Astrocyte (in vitro differentiated cells and primary cell): ENCODE results near the gene AKAP13. TPM values are rescaled to one million over a fixed set of nuclear protein-coding genes. Genes with fewer than 3 reads are reported as not detected.
"Not testable (repeated sequence)": the region's sequence is repeated elsewhere in the genome, so short reads cannot be mapped to it uniquely, and the experiment has no call there.

Experiments
- DNase-seq: peaks from one replicate; pipeline ENCODE4 v3.0.0-alpha.2; 2010; ENCODE audit warnings: low read depth
- FAIRE-seq: peaks from 2 replicates; lab custom pipeline; 2011; peaks lifted over from hg19 to GRCh38; lab: Jason Lieb, UNC
- H2AFZ ChIP-seq: 2 replicates; pipeline ENCODE4 v1.6.0; 2012; ENCODE audit warnings: low read depth, low read length, inconsistent platforms
- H3K27ac ChIP-seq: 2 replicates; pipeline ENCODE4 v1.5.1; 2011; ENCODE audit warnings: low read depth, low read length, inconsistent platforms
- H3K27me3 ChIP-seq: 2 replicates; pipeline ENCODE4 v1.6.0; 2011; ENCODE audit warnings: low read length, inconsistent platforms; ENCODE audit not compliant: insufficient read depth
- H3K36me3 ChIP-seq: 2 replicates; pipeline ENCODE4 v1.5.1; 2011; ENCODE audit warnings: low read length, inconsistent platforms; ENCODE audit not compliant: insufficient read depth
- H3K4me1 ChIP-seq: 2 replicates; pipeline ENCODE4 v1.5.1; 2011; ENCODE audit warnings: low read length, inconsistent platforms; ENCODE audit not compliant: insufficient read depth
- H3K4me2 ChIP-seq: 2 replicates; pipeline ENCODE4 v1.6.0; 2012; ENCODE audit warnings: low read length, inconsistent platforms
- H3K4me3 ChIP-seq: 2 replicates; pipeline ENCODE4 v1.5.1; 2011; ENCODE audit warnings: low read depth, mild to moderate bottlenecking, low read length, inconsistent platforms; ENCODE audit not compliant: insufficient read depth
- H3K79me2 ChIP-seq: 2 replicates; pipeline ENCODE4 v1.6.0; 2012; ENCODE audit warnings: mild to moderate bottlenecking, low read length, inconsistent platforms; ENCODE audit not compliant: insufficient read depth
- H3K9ac ChIP-seq: 2 replicates; pipeline ENCODE4 v1.6.0; 2012; ENCODE audit warnings: mild to moderate bottlenecking, low read length, inconsistent platforms
- H3K9me3 ChIP-seq: 2 replicates; pipeline ENCODE4 v1.5.1; 2012; ENCODE audit warnings: low read depth, mild to moderate bottlenecking, low read length, inconsistent platforms; ENCODE audit not compliant: insufficient read depth
- H4K20me1 ChIP-seq: 2 replicates; pipeline ENCODE4 v1.6.0; 2012; ENCODE audit warnings: low read length, inconsistent platforms; ENCODE audit not compliant: insufficient read depth
- H3K27ac Mint-ChIP-seq: one replicate; pipeline ENCODE4 v1.8.0; 2021; ENCODE audit warnings: mild to moderate bottlenecking, mixed read lengths; ENCODE audit not compliant: unreplicated experiment
- H3K27me3 Mint-ChIP-seq: one replicate; pipeline ENCODE4 v1.8.0; 2021; ENCODE audit warnings: low read depth, mixed read lengths; ENCODE audit not compliant: unreplicated experiment
- H3K36me3 Mint-ChIP-seq: one replicate; pipeline ENCODE4 v1.8.0; 2021; ENCODE audit warnings: low read depth, mixed read lengths; ENCODE audit not compliant: unreplicated experiment
- H3K4me1 Mint-ChIP-seq: one replicate; pipeline ENCODE4 v1.8.0; 2021; ENCODE audit warnings: low read depth, mixed read lengths; ENCODE audit not compliant: unreplicated experiment
- H3K4me3 Mint-ChIP-seq: one replicate; pipeline ENCODE4 v1.8.0; 2021; ENCODE audit warnings: mild to moderate bottlenecking, moderate library complexity, mixed read lengths; ENCODE audit not compliant: unreplicated experiment
- H3K9me3 Mint-ChIP-seq: one replicate; pipeline ENCODE4 v1.8.0; 2021; ENCODE audit warnings: mild to moderate bottlenecking, mixed read lengths; ENCODE audit not compliant: unreplicated experiment
- CTCF ChIP-seq: IDR thresholded peaks from 2 replicates; pipeline ENCODE4 v1.5.1; 2011; ENCODE audit warnings: low read depth, mild to moderate bottlenecking, inconsistent platforms, low read length, moderate library complexity; ENCODE audit not compliant: insufficient read depth
- EZH2 ChIP-seq: IDR thresholded peaks from 2 replicates; pipeline ENCODE4 v1.6.1; 2012; ENCODE audit warnings: mild to moderate bottlenecking, low read length, inconsistent platforms; ENCODE audit not compliant: insufficient read depth
- total RNA-seq: library from RNA; stranded (reverse); gene quantifications from 2 replicates; pipeline ENCODE4 v1.2.1, GENCODE V29; 2021

Gene AKAP13
- total RNA-seq, 1 donor from 2014 or later: 98.2 TPM

- Histone ChIP-seq H3K27ac (no peak overlapping the region), H4K20me1 (no peaks in the 10 kb centered on the region), H3K4me2 (peak overlapping the region; percentile 28), H3K36me3 (no peaks in the 10 kb centered on the region), H2AFZ (peak overlapping the region; percentile 58), H3K9ac (no peak overlapping the region), H3K4me3 (no peak overlapping the region), H3K4me1 (peaks cover 19% of the 10 kb centered on the region), H3K27me3 (no peaks in the 10 kb centered on the region), H3K79me2 (no peaks in the 10 kb centered on the region), H3K9me3 (no peaks in the 10 kb centered on the region)
- H3K9me3 Mint-ChIP-seq: peaks cover 3% of the 10 kb centered on the region
- H3K27me3 Mint-ChIP-seq: no peaks in the 10 kb centered on the region
- DNase-seq (no peak), FAIRE-seq (no peak)
- peak overlapping the region; percentile 87 for H3K27ac Mint-ChIP-seq
- peaks cover 39% of the 10 kb centered on the region for H3K4me1 Mint-ChIP-seq
- no peaks in the 10 kb centered on the region for H3K36me3 Mint-ChIP-seq
- no peak overlapping the region for H3K4me3 Mint-ChIP-seq
- TF ChIP-seq EZH2: no peak
- no peak for TF ChIP-seq CTCF
Measured at GRCh38 chr15:85337425-85338074, 42.9 kb upstream of the AKAP13 start.

- Mint-ChIP-seq H3K36me3 (no peaks in the 10 kb centered on the region), H3K4me1 (peaks cover 37% of the 10 kb centered on the region), H3K9me3 (no peaks in the 10 kb centered on the region), H3K27ac (peak overlapping the region; percentile 10), H3K27me3 (no peaks in the 10 kb centered on the region), H3K4me3 (no peak overlapping the region)
- FAIRE-seq: no peak
- Histone ChIP-seq H3K36me3 (no peaks in the 10 kb centered on the region), H3K27me3 (no peaks in the 10 kb centered on the region), H3K9ac (no peak overlapping the region), H3K4me3 (no peak overlapping the region), H2AFZ (no peak overlapping the region), H3K9me3 (no peaks in the 10 kb centered on the region), H3K4me1 (peaks cover 15% of the 10 kb centered on the region), H3K4me2 (no peak overlapping the region), H3K79me2 (no peaks in the 10 kb centered on the region), H4K20me1 (no peaks in the 10 kb centered on the region), H3K27ac (no peak overlapping the region)
- TF ChIP-seq CTCF (no peak), EZH2 (no peak)
- DNase-seq: no peak
Measured at GRCh38 chr15:85340321-85340665, 40.1 kb upstream of the AKAP13 start.

DNA sequence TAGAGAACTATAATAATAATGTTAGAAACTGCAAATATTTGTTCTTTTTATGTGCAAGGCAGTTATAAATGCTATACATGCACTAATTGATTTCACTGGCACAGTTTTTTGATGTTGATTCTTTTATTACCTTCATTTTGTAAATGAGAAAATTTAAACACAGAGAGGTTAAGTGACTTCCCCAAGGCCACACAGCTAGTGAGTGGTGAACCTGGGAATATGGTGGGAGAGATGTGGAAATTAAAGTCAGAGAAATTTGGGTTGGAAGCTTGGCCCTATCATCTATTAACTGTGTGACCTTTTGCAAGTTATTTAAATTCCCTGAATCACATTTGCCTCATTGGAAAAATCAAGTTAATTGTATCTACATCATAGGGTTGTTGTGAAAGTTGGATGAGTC lies 39.6 kb upstream of the AKAP13 start:
- no peak for DNase-seq
- Histone ChIP-seq H3K4me1 (peaks cover 15% of the 10 kb centered on the region), H4K20me1 (no peaks in the 10 kb centered on the region), H3K9ac (no peak overlapping the region), H3K4me2 (no peak overlapping the region), H2AFZ (no peak overlapping the region), H3K27ac (no peak overlapping the region), H3K9me3 (no peaks in the 10 kb centered on the region), H3K4me3 (no peak overlapping the region), H3K27me3 (no peaks in the 10 kb centered on the region), H3K79me2 (no peaks in the 10 kb centered on the region), H3K36me3 (no peaks in the 10 kb centered on the region)
- H3K27me3 Mint-ChIP-seq: no peaks in the 10 kb centered on the region
- H3K9me3 Mint-ChIP-seq: no peaks in the 10 kb centered on the region
- TF ChIP-seq CTCF (no peak), EZH2 (no peak)
- no peak overlapping the region for H3K27ac Mint-ChIP-seq
- H3K4me1 Mint-ChIP-seq: peaks cover 38% of the 10 kb centered on the region
- H3K36me3 Mint-ChIP-seq: no peaks in the 10 kb centered on the region
- H3K4me3 Mint-ChIP-seq: no peak overlapping the region
- no peak for FAIRE-seq

DNA sequence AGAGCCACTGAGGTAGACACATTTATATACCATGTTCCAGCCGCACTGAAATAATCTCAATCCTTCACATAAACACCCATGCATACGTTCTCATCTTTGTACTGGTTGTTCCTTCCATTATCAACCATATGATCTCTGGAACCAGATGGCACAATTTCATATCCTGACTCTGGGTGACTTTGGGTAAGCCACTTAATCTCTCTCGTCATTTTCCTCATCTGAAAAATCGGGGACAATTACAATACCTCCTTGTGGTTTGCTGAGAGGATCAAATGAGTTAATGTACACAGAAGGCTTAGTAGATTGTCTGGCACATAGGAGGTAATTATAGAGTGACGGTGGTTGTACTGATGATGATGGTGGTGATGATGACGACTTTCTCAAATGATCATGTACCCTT lies 38.2 kb upstream of the AKAP13 start:
- not testable (repeated sequence) for H3K4me3 ChIP-seq, H3K4me3 Mint-ChIP-seq, H3K4me2 ChIP-seq, H4K20me1 ChIP-seq, H3K9ac ChIP-seq, H3K79me2 ChIP-seq, H3K27me3 ChIP-seq, H3K27ac Mint-ChIP-seq, H3K36me3 ChIP-seq, H3K9me3 Mint-ChIP-seq, DNase-seq, H2AFZ ChIP-seq, H3K27ac ChIP-seq, H3K27me3 Mint-ChIP-seq, H3K9me3 ChIP-seq, H3K36me3 Mint-ChIP-seq, FAIRE-seq
- H3K4me1 ChIP-seq: peaks cover 15% of the 10 kb centered on the region
- H3K4me1 Mint-ChIP-seq: peaks cover 39% of the 10 kb centered on the region
